GM12801 (cell line): Measurements from ENCODE around the gene MB21D2.

Experiments
- TF ChIP-seq, protein P1 (sequence below): IDR thresholded peaks from one replicate; pipeline ENCODE4 v1.5.1; 2011; ENCODE audit warnings: control low read depth; ENCODE audit not compliant: insufficient read length; ENCODE audit errors: extremely low read depth

Gene MB21D2

DNA sequence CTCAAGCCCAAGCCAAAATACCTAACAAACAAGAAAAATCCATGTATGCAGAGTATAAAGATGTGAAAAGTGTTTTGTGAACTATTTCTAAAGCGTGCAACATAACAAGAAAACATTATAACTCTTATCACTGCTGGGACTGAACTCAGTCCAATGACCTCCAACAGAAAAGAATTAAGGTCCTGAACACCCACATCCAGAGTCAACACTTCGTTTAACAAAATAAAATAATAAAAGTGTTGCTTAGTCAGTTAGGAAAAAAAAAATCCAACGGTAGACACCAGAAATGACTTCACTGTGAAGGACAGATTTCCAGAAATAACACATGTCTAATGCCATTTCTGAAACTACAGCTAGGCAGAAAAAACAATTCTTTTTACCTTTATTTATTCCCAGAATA, 28.0 kb downstream of the MB21D2 start:
- TF ChIP-seq, protein P1, sequence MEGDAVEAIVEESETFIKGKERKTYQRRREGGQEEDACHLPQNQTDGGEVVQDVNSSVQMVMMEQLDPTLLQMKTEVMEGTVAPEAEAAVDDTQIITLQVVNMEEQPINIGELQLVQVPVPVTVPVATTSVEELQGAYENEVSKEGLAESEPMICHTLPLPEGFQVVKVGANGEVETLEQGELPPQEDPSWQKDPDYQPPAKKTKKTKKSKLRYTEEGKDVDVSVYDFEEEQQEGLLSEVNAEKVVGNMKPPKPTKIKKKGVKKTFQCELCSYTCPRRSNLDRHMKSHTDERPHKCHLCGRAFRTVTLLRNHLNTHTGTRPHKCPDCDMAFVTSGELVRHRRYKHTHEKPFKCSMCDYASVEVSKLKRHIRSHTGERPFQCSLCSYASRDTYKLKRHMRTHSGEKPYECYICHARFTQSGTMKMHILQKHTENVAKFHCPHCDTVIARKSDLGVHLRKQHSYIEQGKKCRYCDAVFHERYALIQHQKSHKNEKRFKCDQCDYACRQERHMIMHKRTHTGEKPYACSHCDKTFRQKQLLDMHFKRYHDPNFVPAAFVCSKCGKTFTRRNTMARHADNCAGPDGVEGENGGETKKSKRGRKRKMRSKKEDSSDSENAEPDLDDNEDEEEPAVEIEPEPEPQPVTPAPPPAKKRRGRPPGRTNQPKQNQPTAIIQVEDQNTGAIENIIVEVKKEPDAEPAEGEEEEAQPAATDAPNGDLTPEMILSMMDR: no peak

DNA sequence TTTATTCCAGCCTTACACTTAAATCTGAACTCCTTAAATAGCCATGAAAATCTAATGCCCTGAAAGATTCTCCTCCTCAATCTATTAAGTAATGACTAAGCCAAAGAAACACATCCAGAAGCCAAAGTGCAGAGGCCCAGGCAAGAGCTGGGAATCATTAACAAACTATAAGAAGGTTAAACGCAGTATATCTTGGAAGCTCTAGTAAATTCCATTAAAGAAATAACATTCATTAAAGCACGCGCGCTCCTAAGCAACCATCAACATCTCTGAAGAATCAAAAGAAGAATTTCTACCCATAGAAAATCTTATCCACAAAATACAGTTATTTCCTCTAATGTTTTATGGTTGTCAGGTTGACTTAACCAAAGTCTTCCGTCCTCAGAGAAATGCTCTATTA, 29.5 kb downstream of the MB21D2 start:
- TF ChIP-seq, protein P1: no peak

DNA sequence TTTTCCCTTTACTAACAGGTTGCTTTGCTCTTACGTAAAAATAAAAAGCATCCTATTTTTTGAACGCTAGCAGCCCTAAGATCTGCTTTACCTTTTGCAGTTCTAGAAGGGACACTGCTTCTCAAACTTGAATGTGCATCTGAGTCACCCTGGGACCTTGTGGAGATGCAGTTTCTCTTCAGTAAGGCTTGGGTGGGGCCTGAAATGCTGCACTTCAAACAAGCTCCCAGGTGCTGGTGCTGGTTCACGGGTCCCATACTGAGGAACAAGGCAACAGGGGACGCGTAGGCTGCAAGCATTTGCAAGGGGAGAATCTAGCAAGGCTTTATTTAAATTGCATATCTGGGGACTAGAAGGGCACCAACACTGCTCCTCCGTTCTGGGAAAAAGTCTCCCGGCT, 30.0 kb downstream of the MB21D2 start:
- TF ChIP-seq, protein P1: no peak

DNA sequence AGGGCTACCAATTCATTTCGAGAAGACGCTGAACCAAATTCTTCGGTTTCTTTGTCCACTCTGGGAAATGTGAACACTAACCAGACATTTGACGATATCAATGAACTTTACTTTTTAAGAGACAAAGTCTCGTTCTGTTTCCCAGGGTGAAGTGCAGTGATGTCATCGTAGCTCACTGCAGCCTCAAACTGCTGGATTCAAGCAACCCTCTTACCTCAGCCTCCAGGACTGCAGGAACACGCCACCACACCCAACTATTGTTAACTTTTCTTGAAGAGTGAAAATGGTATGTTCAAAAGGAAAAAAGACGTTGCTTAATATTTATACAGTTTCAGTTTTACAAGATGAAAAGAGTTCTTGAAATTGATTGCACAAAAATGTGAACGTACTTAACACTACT, 30.6 kb downstream of the MB21D2 start:
- TF ChIP-seq, protein P1: no peak

DNA sequence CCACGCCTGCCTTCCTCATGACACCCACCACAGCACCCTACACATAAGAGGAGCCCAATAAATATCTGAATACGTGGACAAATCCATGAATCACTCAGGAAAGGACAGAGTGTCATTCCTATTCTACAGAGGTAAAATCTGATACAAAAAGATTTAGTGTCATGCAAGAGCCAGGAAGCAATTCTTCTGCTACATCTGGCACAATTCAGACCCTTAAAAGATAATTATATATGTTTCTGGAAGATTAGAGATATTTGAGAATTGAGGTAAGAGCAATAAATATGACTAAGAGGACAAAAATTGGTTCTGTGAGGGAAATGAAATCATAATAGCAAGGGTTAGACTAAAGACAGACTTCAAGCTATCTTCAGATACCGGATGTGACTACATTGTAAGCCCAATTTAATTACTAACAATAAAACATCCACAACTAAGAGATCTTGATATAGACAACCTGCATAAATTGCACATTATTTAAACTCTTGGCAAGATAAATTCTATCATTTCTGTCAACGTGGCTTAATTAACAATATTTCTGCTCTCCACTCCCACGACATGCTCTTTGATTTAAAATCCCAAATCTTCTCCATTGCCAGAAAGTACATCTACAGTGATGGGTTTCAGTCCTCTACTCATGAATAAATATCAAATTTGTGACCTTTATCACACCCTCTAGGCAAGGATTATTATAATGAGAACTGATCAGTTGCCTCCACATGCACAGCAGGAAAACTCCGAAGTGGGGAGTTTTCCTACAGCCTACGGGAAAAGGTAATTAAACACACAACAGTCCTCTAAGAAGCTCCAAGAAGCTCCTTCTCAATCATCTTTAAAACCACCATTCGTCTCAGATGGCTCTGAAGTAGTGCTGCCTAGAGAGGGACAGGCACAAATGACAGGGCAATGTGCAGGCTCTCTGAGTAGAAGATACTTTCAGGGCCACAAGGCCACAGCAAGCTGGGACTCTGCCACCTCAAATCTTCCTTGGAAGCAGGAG, 32.6 kb downstream of the MB21D2 start:
- TF ChIP-seq, protein P1: no peak

DNA sequence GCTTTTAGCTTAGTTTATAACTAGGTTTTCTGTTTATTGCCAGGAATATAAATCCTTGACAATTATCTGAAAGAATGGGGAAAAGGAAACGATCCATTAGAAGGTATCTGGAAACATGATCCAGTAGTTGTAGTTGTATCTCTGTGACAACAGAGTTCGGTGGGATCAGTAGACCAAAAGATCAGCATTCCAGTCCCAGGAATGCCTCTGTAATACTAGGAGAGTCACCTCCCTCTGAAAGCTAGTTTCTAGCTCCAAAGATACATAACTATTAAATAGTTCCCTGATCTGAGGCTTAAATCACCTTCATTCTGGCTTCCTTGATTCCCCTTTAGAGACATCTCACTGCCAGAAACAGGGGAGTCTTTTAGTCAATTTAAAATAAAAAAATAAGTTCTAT, 34.1 kb downstream of the MB21D2 start:
- TF ChIP-seq, protein P1: no peak

DNA sequence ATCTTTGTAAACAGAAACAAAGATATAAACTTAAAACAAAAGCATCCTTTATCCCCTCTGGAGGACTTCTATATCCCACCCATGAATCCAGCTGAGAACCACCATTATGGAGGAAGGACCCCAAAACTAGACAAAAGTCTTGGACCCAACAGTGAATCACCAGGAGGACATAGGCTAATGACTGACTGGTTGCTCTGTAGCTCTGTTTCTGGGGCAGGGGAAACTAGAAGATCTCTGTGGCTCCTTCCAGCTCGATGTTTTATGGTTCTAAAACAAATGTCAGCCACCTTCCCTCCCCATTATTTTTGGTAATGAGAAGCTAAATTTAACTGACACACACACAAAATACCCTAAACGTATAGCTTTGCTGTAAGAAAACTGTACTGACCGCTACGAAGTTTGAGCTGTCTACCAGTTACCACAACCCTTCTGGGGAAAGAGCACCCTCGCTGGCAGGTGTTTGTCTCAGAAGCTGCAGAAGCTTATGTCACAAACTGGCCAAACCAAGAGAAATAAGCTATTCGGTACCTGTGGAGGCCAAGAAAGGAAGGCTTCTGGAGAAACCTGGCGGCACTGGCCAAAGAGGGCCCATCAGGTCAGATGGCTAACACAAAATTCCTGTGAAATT, 36.4 kb downstream of the MB21D2 start:
- TF ChIP-seq, protein P1: no peak
